Heart left ventricle (tissue), 13 donors: ENCODE data around the gene CRELD2.

Source experiments
- CTCF ChIP-seq, 12 donors: fragments of 200-600 bp; sonication (generic) in 4 of 12; IDR thresholded peaks; one replicate each; pipeline versions ENCODE4 v1.5.0 to v1.8.0; 2018 to 2022; ENCODE audit warnings: antibody characterized with exemption in 12 of 12, mild to moderate bottlenecking in 5 of 12
- POLR2A ChIP-seq, 2 donors: fragments of 450-650 bp; IDR thresholded peaks; one replicate each; pipeline ENCODE4 v1.6.1; 2017; ENCODE audit warnings: antibody characterized with exemption in 2 of 2, mild to moderate bottlenecking in 2 of 2, moderate library complexity in 2 of 2
- donor health status: ischemic (EF 13 %, LVEDD 7.1; RV severe dilation, severe dysfunction).
- donor health status: DM: no; HTN: yes; CAD: no.
- donor health status: DM: no; HTN: no; CAD: no.
- donor health status: ischemic (EF 25% LVEDD 6.9; RV normal size, moderate dysfunction).
- donor health status: ischemic (EF 25% LVEDD 5.7; RV mildly dilated, moderate dysfunction).
- donor health status: ischemic (EF 35%, LVEDD 5.7; RV mildly dilated, moderate dysfunction).
- donor health status: nonischemic (EF 11% LVEDD 7.7; RV severe dilation, severe dysfunction).
- donor health status: DM: yes; HTN: yes; CAD: no.
- donor health status: PGD.
- donor health status: ischemic (EF 29% LVEDD 5.4; RV normal size, mild dysfunction).
- donor health status: nonischemic (EF 23%, LVEDD 6.1; RV moderate dilation, normal function).

GRCh38 chr22:49941507-49942316, 23.3 kb downstream of the CRELD2 start:
- TF ChIP-seq CTCF (IDR thresholded peaks at IDR 0.05) = no peak
- no peak for TF ChIP-seq POLR2A (IDR thresholded peaks at IDR 0.05)
